Frontal cortex (tissue), 4 donors: ENCODE data around the gene FOXF1. TPM values are rescaled to one million over a fixed set of nuclear protein-coding genes. Genes with fewer than 3 reads are reported as not detected.

Experiments used
- DNase-seq, 2 donors: peaks; one replicate each; pipeline ENCODE4 v3.0.0; 2012; ENCODE audit warnings: low spot score in 2 of 2
- FAIRE-seq: peaks from 2 replicates; lab custom pipeline; 2012; peaks lifted over from hg19 to GRCh38; lab: Jason Lieb, UNC
- total RNA-seq: library from RNA; depleted of rRNA; stranded (reverse); fragments of >200 nt; gene quantifications from one replicate; pipeline ENCODE4 v1.2.3, GENCODE V29; 2014
- donor health status: control.
- donor health status: control.
- donor health status: control.

FOXF1 gene
- total RNA-seq, 1 donor from 2014 or later, result 0.41 TPM

- FAIRE-seq (no peak), DNase-seq (no peak)
Measured at GRCh38 chr16:86529160-86529559, 18.8 kb downstream of the FOXF1 start.

GRCh38 chr16:86530251-86531190 is 20.2 kb downstream of the FOXF1 start:
- peak; percentile 38 to 62 for DNase-seq
- no peak for FAIRE-seq

- FAIRE-seq (peak; percentile 10), DNase-seq (peak; percentile 87)
Measured at GRCh38 chr16:86531191-86531545, 20.8 kb downstream of the FOXF1 start.

GRCh38 chr16:86531641-86532525 is 21.6 kb downstream of the FOXF1 start:
- DNase-seq (no peak), FAIRE-seq (no peak)

- FAIRE-seq (no peak), DNase-seq (no peak)
Measured at GRCh38 chr16:86532526-86532815, 22.1 kb downstream of the FOXF1 start.

- DNase-seq (no peak), FAIRE-seq (no peak)
Measured at GRCh38 chr16:86533076-86533475, 22.7 kb downstream of the FOXF1 start.

- FAIRE-seq, result no peak
- DNase-seq, result no peak
Measured at GRCh38 chr16:86533767-86534351, 23.5 kb downstream of the FOXF1 start.

- no peak for FAIRE-seq
- peak in 1 of 2 donors; percentile 43 for DNase-seq
Measured at GRCh38 chr16:86534779-86535615, 24.7 kb downstream of the FOXF1 start.

GRCh38 chr16:86536621-86537020 is 26.3 kb downstream of the FOXF1 start:
- DNase-seq, result no peak
- no peak for FAIRE-seq

- FAIRE-seq (no peak), DNase-seq (no peak)
Measured at GRCh38 chr16:86537486-86537885, 27.2 kb downstream of the FOXF1 start.

GRCh38 chr16:86538196-86538780 is 28.0 kb downstream of the FOXF1 start:
- FAIRE-seq (no peak), DNase-seq (no peak)

- DNase-seq, result no peak
- FAIRE-seq, result no peak
Measured at GRCh38 chr16:86540894-86541293, 30.6 kb downstream of the FOXF1 start.

- FAIRE-seq (no peak), DNase-seq (no peak)
Measured at GRCh38 chr16:86541560-86541959, 31.2 kb downstream of the FOXF1 start.

- no peak for FAIRE-seq
Measured at GRCh38 chr16:86542756-86543750, 32.7 kb downstream of the FOXF1 start.

GRCh38 chr16:86545481-86545880 is 35.2 kb downstream of the FOXF1 start:
- FAIRE-seq (no peak), DNase-seq (no peak)

More at GRCh38 chr16:86542756-86543750, 32.7 kb downstream of the FOXF1 start:
- DNase-seq, result no peak

GRCh38 chr16:86545954-86546637 is 35.8 kb downstream of the FOXF1 start:
- DNase-seq (no peak), FAIRE-seq (no peak)

- FAIRE-seq (no peak), DNase-seq (no peak)
Measured at GRCh38 chr16:86546638-86547013, 36.3 kb downstream of the FOXF1 start.

GRCh38 chr16:86547286-86547685 is 37.0 kb downstream of the FOXF1 start:
- DNase-seq (no peak), FAIRE-seq (no peak)
